Heart left ventricle (tissue), 13 donors: ENCODE results near the gene KRTAP4-5.

ENCODE experiments used
- POLR2A ChIP-seq, 2 donors: fragments of 450-650 bp; IDR thresholded peaks; one replicate each; pipeline ENCODE4 v1.6.1; 2017; ENCODE audit warnings: antibody characterized with exemption in 2 of 2, mild to moderate bottlenecking in 2 of 2, moderate library complexity in 2 of 2
- TF ChIP-seq, protein P1 (sequence below), 12 donors: fragments of 200-600 bp; sonication (generic) in 4 of 12; IDR thresholded peaks; one replicate each; pipeline versions ENCODE4 v1.5.0 to v1.8.0; 2018 to 2022; ENCODE audit warnings: antibody characterized with exemption in 12 of 12, mild to moderate bottlenecking in 5 of 12
- donor health status: ischemic (EF 13 %, LVEDD 7.1; RV severe dilation, severe dysfunction).
- donor health status: DM: no; HTN: yes; CAD: no.
- donor health status: DM: no; HTN: no; CAD: no.
- donor health status: ischemic (EF 25% LVEDD 6.9; RV normal size, moderate dysfunction).
- donor health status: ischemic (EF 25% LVEDD 5.7; RV mildly dilated, moderate dysfunction).
- donor health status: ischemic (EF 35%, LVEDD 5.7; RV mildly dilated, moderate dysfunction).
- donor health status: nonischemic (EF 11% LVEDD 7.7; RV severe dilation, severe dysfunction).
- donor health status: DM: yes; HTN: yes; CAD: no.
- donor health status: PGD.
- donor health status: ischemic (EF 29% LVEDD 5.4; RV normal size, mild dysfunction).
- donor health status: nonischemic (EF 23%, LVEDD 6.1; RV moderate dilation, normal function).

DNA sequence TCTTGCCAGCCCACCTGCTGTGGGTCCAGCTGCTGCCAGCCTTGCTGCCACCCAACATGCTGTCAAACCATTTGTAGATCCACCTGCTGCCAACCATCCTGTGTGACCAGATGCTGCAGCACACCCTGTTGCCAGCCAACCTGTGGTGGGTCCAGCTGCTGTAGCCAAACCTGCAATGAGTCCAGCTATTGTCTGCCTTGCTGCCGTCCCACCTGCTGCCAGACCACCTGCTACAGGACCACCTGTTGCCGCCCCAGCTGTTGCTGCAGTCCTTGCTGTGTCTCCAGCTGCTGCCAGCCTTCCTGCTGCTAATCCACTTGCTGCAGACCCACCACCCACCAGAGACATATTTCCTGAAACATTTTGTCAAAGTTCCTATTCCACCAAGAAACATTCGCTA, 40.7 kb upstream of the KRTAP4-5 start:
- TF ChIP-seq, protein P1, sequence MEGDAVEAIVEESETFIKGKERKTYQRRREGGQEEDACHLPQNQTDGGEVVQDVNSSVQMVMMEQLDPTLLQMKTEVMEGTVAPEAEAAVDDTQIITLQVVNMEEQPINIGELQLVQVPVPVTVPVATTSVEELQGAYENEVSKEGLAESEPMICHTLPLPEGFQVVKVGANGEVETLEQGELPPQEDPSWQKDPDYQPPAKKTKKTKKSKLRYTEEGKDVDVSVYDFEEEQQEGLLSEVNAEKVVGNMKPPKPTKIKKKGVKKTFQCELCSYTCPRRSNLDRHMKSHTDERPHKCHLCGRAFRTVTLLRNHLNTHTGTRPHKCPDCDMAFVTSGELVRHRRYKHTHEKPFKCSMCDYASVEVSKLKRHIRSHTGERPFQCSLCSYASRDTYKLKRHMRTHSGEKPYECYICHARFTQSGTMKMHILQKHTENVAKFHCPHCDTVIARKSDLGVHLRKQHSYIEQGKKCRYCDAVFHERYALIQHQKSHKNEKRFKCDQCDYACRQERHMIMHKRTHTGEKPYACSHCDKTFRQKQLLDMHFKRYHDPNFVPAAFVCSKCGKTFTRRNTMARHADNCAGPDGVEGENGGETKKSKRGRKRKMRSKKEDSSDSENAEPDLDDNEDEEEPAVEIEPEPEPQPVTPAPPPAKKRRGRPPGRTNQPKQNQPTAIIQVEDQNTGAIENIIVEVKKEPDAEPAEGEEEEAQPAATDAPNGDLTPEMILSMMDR (IDR thresholded peaks at IDR 0.05): no peak
- no peak for TF ChIP-seq POLR2A (IDR thresholded peaks at IDR 0.05)
